HEK293 (cell line): Measurements from ENCODE around the gene NBPF15.
"Not testable (repeated sequence)": the region's sequence is repeated elsewhere in the genome, so short reads cannot be mapped to it uniquely, and the experiment has no call there.

Experiments used
- CTCF ChIA-PET: fragments of 350-600 bp; formaldehyde crosslinking; extraction: SDS; loops from one replicate; lab custom pipeline; 2021; ENCODE audit warnings: antibody characterized with exemption; lab: Yijun Ruan, JAX
- POLR2A ChIA-PET: fragments of 300-600 bp; formaldehyde crosslinking; extraction: SDS; loops from one replicate; lab custom pipeline; 2020; ENCODE audit warnings: antibody characterized with exemption, inconsistent platforms; lab: Yijun Ruan, JAX
- H3K27ac ChIP-seq: fragments of 200-500 bp; sonication (Bioruptor generic); 2 replicates; pipeline ENCODE4 v1.5.1; 2014; ENCODE audit warnings: low read depth, low read length, control low read depth, inconsistent platforms; ENCODE audit errors: extremely low read depth
- H3K36me3 ChIP-seq, 2 experiments: fragments of 200-500 bp in 1 of 2; sonication (Bioruptor generic) in 1 of 2; 1 replicate in 1 of 2; 2 replicates in 1 of 2; pipeline ENCODE4 v1.5.1; 2014 to 2017; ENCODE audit warnings: inconsistent platforms in 2 of 2, low read length in 2 of 2; ENCODE audit not compliant: control insufficient read depth in 2 of 2, insufficient read depth in 1 of 2
- H3K4me1 ChIP-seq: fragments of 200-500 bp; sonication (Bioruptor generic); 2 replicates; pipeline ENCODE4 v1.5.1; 2014; ENCODE audit warnings: mild to moderate bottlenecking, low read length, inconsistent platforms; ENCODE audit not compliant: control insufficient read depth, insufficient read depth
- H3K4me3 ChIP-seq: 2 replicates; pipeline ENCODE4 v1.5.1; 2011; ENCODE audit warnings: low read depth, mild to moderate bottlenecking, control low read depth, low read length, moderate library complexity
- H3K9me3 ChIP-seq: fragments of 200-500 bp; sonication (Bioruptor generic); 2 replicates; pipeline ENCODE4 v1.5.1; 2014; ENCODE audit warnings: low read depth, low read length, inconsistent platforms; ENCODE audit not compliant: control insufficient read depth, insufficient read depth
- CTCF ChIP-seq: fragments of 450-650 bp; formaldehyde crosslinking; IDR thresholded peaks from 2 replicates; pipeline ENCODE4 v1.5.1; 2016; ENCODE audit warnings: missing biosample characterization, missing genetic modification characterization
- HIC1 ChIP-seq: fragments of 450-650 bp; formaldehyde crosslinking; IDR thresholded peaks from 2 replicates; pipeline ENCODE4 v1.5.1; 2016; ENCODE audit warnings: missing biosample characterization, missing genetic modification characterization
- KLF1 ChIP-seq: fragments of 450-650 bp; formaldehyde crosslinking; IDR thresholded peaks from 2 replicates; pipeline ENCODE4 v1.5.1; 2016; ENCODE audit warnings: missing biosample characterization, missing genetic modification characterization
- KLF8 ChIP-seq: fragments of 450-650 bp; formaldehyde crosslinking; IDR thresholded peaks from 2 replicates; pipeline ENCODE4 v1.5.1; 2016; ENCODE audit warnings: missing biosample characterization, missing genetic modification characterization
- PATZ1 ChIP-seq: fragments of 450-650 bp; formaldehyde crosslinking; IDR thresholded peaks from 2 replicates; pipeline ENCODE4 v1.5.1; 2016; ENCODE audit warnings: missing biosample characterization, missing genetic modification characterization
- PBX3 ChIP-seq: sonication (generic); formaldehyde crosslinking; IDR thresholded peaks from 2 replicates; pipeline ENCODE4 v1.8.1; 2022; ENCODE audit warnings: mild to moderate bottlenecking, moderate library complexity, missing genetic modification reagents
- PRDM10 ChIP-seq: fragments of 450-650 bp; formaldehyde crosslinking; IDR thresholded peaks from 2 replicates; pipeline ENCODE4 v1.5.1; 2016; ENCODE audit warnings: missing biosample characterization, missing genetic modification characterization
- WT1 ChIP-seq: fragments of 450-650 bp; formaldehyde crosslinking; IDR thresholded peaks from 2 replicates; pipeline ENCODE4 v1.5.1; 2016; ENCODE audit warnings: missing biosample characterization, missing genetic modification characterization
- ZBTB20 ChIP-seq: fragments of 450-650 bp; formaldehyde crosslinking; IDR thresholded peaks from 2 replicates; pipeline ENCODE4 v1.5.1; 2016; ENCODE audit warnings: missing biosample characterization, missing genetic modification characterization
- ZBTB8A ChIP-seq: fragments of 450-650 bp; formaldehyde crosslinking; IDR thresholded peaks from 2 replicates; pipeline ENCODE4 v1.5.1; 2016; ENCODE audit warnings: missing biosample characterization, missing genetic modification characterization
- ZFP69B ChIP-seq: fragments of 450-650 bp; formaldehyde crosslinking; IDR thresholded peaks from 2 replicates; pipeline ENCODE4 v1.5.1; 2016; ENCODE audit warnings: missing biosample characterization, missing genetic modification characterization
- ZIC2 ChIP-seq: fragments of 450-650 bp; formaldehyde crosslinking; IDR thresholded peaks from 2 replicates; pipeline ENCODE4 v1.5.1; 2016; ENCODE audit warnings: missing biosample characterization, missing genetic modification characterization
- ZNF24 ChIP-seq: fragments of 450-650 bp; formaldehyde crosslinking; IDR thresholded peaks from 2 replicates; pipeline ENCODE4 v1.5.1; 2016; ENCODE audit warnings: missing biosample characterization, missing genetic modification characterization
- ZNF335 ChIP-seq: fragments of 450-650 bp; formaldehyde crosslinking; conservative IDR thresholded peaks from 2 replicates; pipeline ENCODE4 v1.5.1; 2016; ENCODE audit warnings: missing biosample characterization, missing genetic modification characterization
- ZNF366 ChIP-seq: fragments of 450-650 bp; formaldehyde crosslinking; conservative IDR thresholded peaks from 2 replicates; pipeline ENCODE4 v1.5.1; 2016; ENCODE audit warnings: missing biosample characterization, missing genetic modification characterization
- ZNF391 ChIP-seq: fragments of 450-650 bp; formaldehyde crosslinking; IDR thresholded peaks from 2 replicates; pipeline ENCODE4 v1.5.1; 2016; ENCODE audit warnings: low read depth, missing biosample characterization, missing genetic modification characterization, borderline replicate concordance
- ZNF398 ChIP-seq: fragments of 450-650 bp; formaldehyde crosslinking; IDR thresholded peaks from 2 replicates; pipeline ENCODE4 v1.5.1; 2017; ENCODE audit warnings: missing biosample characterization, missing genetic modification characterization
- ZNF449 ChIP-seq: fragments of 450-650 bp; formaldehyde crosslinking; IDR thresholded peaks from 2 replicates; pipeline ENCODE4 v1.5.1; 2017; ENCODE audit warnings: missing biosample characterization, mild to moderate bottlenecking, missing genetic modification characterization, moderate library complexity
- ZNF549 ChIP-seq: fragments of 450-650 bp; IDR thresholded peaks from 2 replicates; pipeline ENCODE4 v1.5.1; 2018; ENCODE audit warnings: missing biosample characterization, missing genetic modification characterization, mild to moderate bottlenecking, inconsistent platforms, moderate library complexity
- ZNF629 ChIP-seq: fragments of 450-650 bp; formaldehyde crosslinking; IDR thresholded peaks from 2 replicates; pipeline ENCODE4 v1.5.1; 2017; ENCODE audit warnings: missing biosample characterization, missing genetic modification characterization
- ZNF660 ChIP-seq: fragments of 450-650 bp; IDR thresholded peaks from 2 replicates; pipeline ENCODE4 v1.5.1; 2018; ENCODE audit warnings: missing biosample characterization, mild to moderate bottlenecking, missing genetic modification characterization
- ZNF792 ChIP-seq: fragments of 450-650 bp; formaldehyde crosslinking; IDR thresholded peaks from 2 replicates; pipeline ENCODE4 v1.5.1; 2016; ENCODE audit warnings: missing biosample characterization, missing genetic modification characterization

NBPF15 gene

GRCh38 chr1:144461136-144461759, at the start of gene NBPF15:
Gene NBPF15, minus strand, starts transcription at chr1:144461669. Its CDS starts 21,666 bp downstream, at chr1:144440003.
- CTCF ChIA-PET, H3K9me3 ChIP-seq, H3K36me3 ChIP-seq, H3K4me1 ChIP-seq, POLR2A ChIA-PET: not testable (repeated sequence)
- peak within 1 kb of the TSS; percentile 43; the same call in 1 of the 2 replicates for H3K27ac ChIP-seq
- H3K4me3 ChIP-seq: peak within 1 kb of the TSS; percentile 57
- TF ChIP-seq ZNF660 (tag by site-specific recombination) (0 out of 2 replicates have a peak, but pooled peaks have one; percentile 50), KLF1 (peak; percentile 62), ZIC2 (0 out of 2 replicates have a peak, but pooled peaks have one; percentile 33), ZNF549 (tag by site-specific recombination) (peak; percentile 89), ZNF366 (tag by site-specific recombination) (0 out of 2 replicates have a peak, but pooled peaks have one; percentile 19), ZNF449 (tag by site-specific recombination) (peak; percentile 63), HIC1 (tag by site-specific recombination) (peak; percentile 31; the same call in 1 of the 2 replicates), ZNF629 (tag by site-specific recombination) (0 out of 2 replicates have a peak, but pooled peaks have one; percentile 29), ZNF335 (tag by site-specific recombination) (peak; percentile 78), ZBTB20 (tag by site-specific recombination) (peak; percentile 74; the same call in 1 of the 2 replicates), ZFP69B (0 out of 2 replicates have a peak, but pooled peaks have one; percentile 47), ZNF391 (peak; percentile 58; the same call in 1 of the 2 replicates), WT1 (tag by site-specific recombination) (0 out of 2 replicates have a peak, but pooled peaks have one; percentile 15), CTCF (tag by site-specific recombination) (peak; percentile 42; the same call in 1 of the 2 replicates), KLF8 (tag by site-specific recombination) (peak; percentile 82), PATZ1 (tag by site-specific recombination) (peak; percentile 39; the same call in 1 of the 2 replicates), ZBTB8A (tag by site-specific recombination) (peak; percentile 59), ZNF398 (peak; percentile 46), ZNF792 (peak; percentile 43; the same call in 1 of the 2 replicates), PBX3 (CRISPR knock-in tag) (0 out of 2 replicates have a peak, but pooled peaks have one; percentile 29), PRDM10 (tag by site-specific recombination) (peak; percentile 36; the same call in 1 of the 2 replicates), ZNF24 (tag by site-specific recombination) (0 out of 2 replicates have a peak, but pooled peaks have one; percentile 28)
